Caco-2 (cell line): Measurements from ENCODE around the gene YARS1. TPM values are rescaled to one million over a fixed set of nuclear protein-coding genes. Genes with fewer than 3 reads are reported as not detected.

Experiments
- BruUV-seq: library from RNA; stranded (reverse); fragments of 400-500 nt; replicated peaks from 2 replicates; lab custom pipeline; 2021; lab: Mats Ljungman, UMichigan
- CTCF ChIA-PET: fragments of 300-600 bp; sonication (Branson Sonifier 250); formaldehyde crosslinking; loops from one replicate; lab custom pipeline; 2022; ENCODE audit warnings: antibody characterized with exemption; lab: Charles Lee
- POLR2A ChIA-PET: fragments of 300-600 bp; sonication (Branson Sonifier 250); formaldehyde crosslinking; loops from one replicate; lab custom pipeline; 2022; ENCODE audit warnings: antibody characterized with exemption; lab: Charles Lee
- DNase-seq, 2 experiments: peaks; one replicate each; pipeline versions ENCODE4 v3.0.0 to v3.0.0-alpha.2; 2020 to 2022
- H3K27me3 ChIP-seq: replicated peaks from 2 replicates; pipeline ENCODE4 v1.6.0; 2011; ENCODE audit warnings: low read length; ENCODE audit not compliant: control insufficient read depth, insufficient read depth
- H3K36me3 ChIP-seq: 2 replicates; pipeline ENCODE4 v1.5.1; 2011; ENCODE audit warnings: low read length; ENCODE audit not compliant: control insufficient read depth, insufficient read depth
- H3K4me1 ChIP-seq: fragments of 250-450 bp; sonication (Bioruptor Pico); 2 replicates; pipeline ENCODE4 v1.5.1; 2020; ENCODE audit warnings: mild to moderate bottlenecking
- H3K4me3 ChIP-seq: 2 replicates; pipeline ENCODE4 v1.5.1; 2011; ENCODE audit warnings: low read depth, mild to moderate bottlenecking, control low read depth, low read length
- H3K9me3 ChIP-seq: fragments of 250-450 bp; sonication (Bioruptor Pico); 2 replicates; pipeline ENCODE4 v1.5.1; 2020; ENCODE audit warnings: mild to moderate bottlenecking, moderate library complexity
- H3K27ac Mint-ChIP-seq: one replicate; pipeline ENCODE4 v1.8.0; 2022; ENCODE audit warnings: mixed read lengths; ENCODE audit not compliant: unreplicated experiment
- H3K27me3 Mint-ChIP-seq: one replicate; pipeline ENCODE4 v1.8.0; 2022; ENCODE audit warnings: mixed read lengths; ENCODE audit not compliant: insufficient read depth, unreplicated experiment
- H3K36me3 Mint-ChIP-seq: one replicate; pipeline ENCODE4 v1.8.0; 2022; ENCODE audit warnings: mild to moderate bottlenecking, mixed read lengths; ENCODE audit not compliant: insufficient read depth, unreplicated experiment
- H3K4me1 Mint-ChIP-seq: one replicate; pipeline ENCODE4 v1.8.0; 2022; ENCODE audit warnings: low read depth, mixed read lengths; ENCODE audit not compliant: unreplicated experiment
- H3K4me3 Mint-ChIP-seq: one replicate; pipeline ENCODE4 v1.8.0; 2022; ENCODE audit warnings: mild to moderate bottlenecking, moderate library complexity, mixed read lengths; ENCODE audit not compliant: unreplicated experiment
- H3K9me3 Mint-ChIP-seq: one replicate; pipeline ENCODE4 v1.8.0; 2022; ENCODE audit warnings: mixed read lengths; ENCODE audit not compliant: unreplicated experiment
- intact Hi-C: fragments of 100-400 bp; cut with micrococcal nuclease; formaldehyde crosslinking; loops from one replicate; pipeline ENCODE4 v1.10.0; 2022; ENCODE audit not compliant: unreplicated experiment
- total RNA-seq: library from RNA; stranded (reverse); gene quantifications from 2 replicates; pipeline ENCODE4 v1.2.3, GENCODE V29; 2022
- TF ChIP-seq, protein P1 (sequence below), 2 experiments: fragments of 200-600 bp in 1 of 2; IDR thresholded peaks; 1 replicate in 1 of 2; 2 replicates in 1 of 2; pipeline versions ENCODE4 v1.5.1 to v1.8.0; 2011 to 2022; ENCODE audit warnings: antibody characterized with exemption in 1 of 2, control low read depth in 1 of 2, inconsistent platforms in 1 of 2, low read depth in 1 of 2, low read length in 1 of 2, mild to moderate bottlenecking in 1 of 2, moderate library complexity in 1 of 2; ENCODE audit not compliant: insufficient read depth in 1 of 2, severe bottlenecking in 1 of 2, unreplicated experiment in 1 of 2

Gene YARS1
- total RNA-seq, 1 experiment from 2014 or later = 184 TPM

DNA sequence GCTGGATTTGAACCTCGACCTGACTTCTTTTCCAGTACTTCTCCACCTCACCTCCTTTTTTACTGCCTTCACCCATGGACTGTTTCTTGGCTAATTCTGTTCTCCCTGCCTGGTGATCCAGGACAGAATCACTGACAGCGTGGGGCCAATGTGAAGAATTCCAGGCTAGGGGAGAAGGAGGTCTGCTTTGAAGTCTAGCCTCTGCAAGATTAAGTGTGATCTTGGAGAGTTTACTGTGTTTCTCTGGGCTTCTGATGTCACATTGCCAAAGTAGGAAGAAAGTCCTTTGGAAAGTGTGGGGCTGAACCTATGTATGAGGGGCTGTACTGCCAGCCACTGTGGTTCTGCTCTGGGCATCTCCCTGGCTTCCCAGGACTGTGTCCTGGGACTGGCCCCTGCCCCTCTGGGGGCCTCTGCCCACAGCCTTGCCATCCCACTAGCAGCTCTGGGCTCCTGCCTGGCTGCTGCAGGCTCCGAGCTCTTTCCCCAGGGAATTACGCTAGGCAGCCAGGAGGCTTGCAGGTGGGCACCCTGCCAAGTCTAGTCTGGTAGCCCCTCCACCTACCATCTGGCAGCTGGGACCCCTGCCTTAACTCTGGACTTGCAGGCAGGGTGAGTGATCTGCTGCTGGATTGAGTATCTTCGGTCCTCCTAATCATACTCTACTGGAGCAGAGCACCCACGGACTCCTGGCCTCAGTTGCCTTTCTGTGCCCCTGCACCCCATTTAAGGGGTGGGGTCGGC is 52.2 kb downstream of the YARS1 start:
- ChIA-PET CTCF (no interaction called here), POLR2A (no interaction called here)
- DNase-seq = no peak
- Histone ChIP-seq H3K36me3 (no peaks in the 10 kb centered on the region), H3K4me3 (no peak overlapping the region), H3K27me3 (no peaks in the 10 kb centered on the region), H3K9me3 (no peaks in the 10 kb centered on the region), H3K4me1 (peaks cover 18% of the 10 kb centered on the region)
- TF ChIP-seq, protein P1, sequence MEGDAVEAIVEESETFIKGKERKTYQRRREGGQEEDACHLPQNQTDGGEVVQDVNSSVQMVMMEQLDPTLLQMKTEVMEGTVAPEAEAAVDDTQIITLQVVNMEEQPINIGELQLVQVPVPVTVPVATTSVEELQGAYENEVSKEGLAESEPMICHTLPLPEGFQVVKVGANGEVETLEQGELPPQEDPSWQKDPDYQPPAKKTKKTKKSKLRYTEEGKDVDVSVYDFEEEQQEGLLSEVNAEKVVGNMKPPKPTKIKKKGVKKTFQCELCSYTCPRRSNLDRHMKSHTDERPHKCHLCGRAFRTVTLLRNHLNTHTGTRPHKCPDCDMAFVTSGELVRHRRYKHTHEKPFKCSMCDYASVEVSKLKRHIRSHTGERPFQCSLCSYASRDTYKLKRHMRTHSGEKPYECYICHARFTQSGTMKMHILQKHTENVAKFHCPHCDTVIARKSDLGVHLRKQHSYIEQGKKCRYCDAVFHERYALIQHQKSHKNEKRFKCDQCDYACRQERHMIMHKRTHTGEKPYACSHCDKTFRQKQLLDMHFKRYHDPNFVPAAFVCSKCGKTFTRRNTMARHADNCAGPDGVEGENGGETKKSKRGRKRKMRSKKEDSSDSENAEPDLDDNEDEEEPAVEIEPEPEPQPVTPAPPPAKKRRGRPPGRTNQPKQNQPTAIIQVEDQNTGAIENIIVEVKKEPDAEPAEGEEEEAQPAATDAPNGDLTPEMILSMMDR (IDR thresholded peaks at IDR 0.05; ENCODE audit: insufficient read depth in 1 of 2, low read depth in 1 of 2, low read length in 1 of 2, severe bottlenecking in 1 of 2, unreplicated experiment in 1 of 2) = no peak
- Mint-ChIP-seq H3K9me3 (no peaks in the 10 kb centered on the region), H3K4me3 (no peak overlapping the region), H3K4me1 (peaks cover 25% of the 10 kb centered on the region), H3K27ac (no peak overlapping the region), H3K36me3 (peaks cover 31% of the 10 kb centered on the region), H3K27me3 (no peaks in the 10 kb centered on the region)
- intact Hi-C loops = no loop called here
- BruUV-seq = no TSS peak

DNA sequence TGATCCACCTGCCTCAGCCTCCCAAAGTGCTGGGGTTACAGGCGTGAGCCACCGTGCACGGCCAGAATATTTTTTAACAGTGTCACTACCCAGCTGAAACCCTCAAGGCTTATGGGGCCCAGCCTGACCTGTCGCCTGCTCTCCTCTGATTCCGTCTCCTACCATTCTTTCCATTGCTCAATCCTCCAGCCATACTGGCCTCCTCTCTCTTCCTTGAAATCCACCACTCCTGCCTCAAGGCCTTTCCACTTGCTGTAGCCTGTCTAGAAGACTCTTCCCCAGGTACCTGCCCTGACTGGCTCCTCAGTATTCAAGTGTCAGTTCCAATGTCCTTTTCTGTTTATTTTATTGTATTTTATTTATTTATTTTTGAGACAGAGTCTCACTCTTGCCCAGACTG is 53.9 kb downstream of the YARS1 start:
- POLR2A ChIA-PET = interaction anchor here (0.6 kb wide), 2 partner anchors 193 to 523 kb away, joined by 3 to 6 read pairs; no protein-coding TSS in a partner anchor
- no peaks in the 10 kb centered on the region for H3K9me3 Mint-ChIP-seq
- Histone ChIP-seq H3K27me3 (no peaks in the 10 kb centered on the region), H3K9me3 (no peaks in the 10 kb centered on the region), H3K4me3 (no peak overlapping the region), H3K36me3 (no peaks in the 10 kb centered on the region), H3K4me1 (peaks cover 33% of the 10 kb centered on the region)
- TF ChIP-seq, protein P1 (IDR thresholded peaks at IDR 0.05; ENCODE audit: insufficient read depth in 1 of 2, low read depth in 1 of 2, low read length in 1 of 2, severe bottlenecking in 1 of 2, unreplicated experiment in 1 of 2) = no peak
- no peak for DNase-seq
- intact Hi-C loops = no loop called here
- H3K36me3 Mint-ChIP-seq = peaks cover 41% of the 10 kb centered on the region
- no peak overlapping the region for H3K4me3 Mint-ChIP-seq
- no peaks in the 10 kb centered on the region for H3K27me3 Mint-ChIP-seq
- peak overlapping the region; percentile 60 for H3K27ac Mint-ChIP-seq
- CTCF ChIA-PET = interaction anchor here (3.4 kb wide), 1 partner anchor 51 kb away, joined by 21 read pairs; no protein-coding TSS in a partner anchor
- H3K4me1 Mint-ChIP-seq = peaks cover 37% of the 10 kb centered on the region
- no TSS peak for BruUV-seq

DNA sequence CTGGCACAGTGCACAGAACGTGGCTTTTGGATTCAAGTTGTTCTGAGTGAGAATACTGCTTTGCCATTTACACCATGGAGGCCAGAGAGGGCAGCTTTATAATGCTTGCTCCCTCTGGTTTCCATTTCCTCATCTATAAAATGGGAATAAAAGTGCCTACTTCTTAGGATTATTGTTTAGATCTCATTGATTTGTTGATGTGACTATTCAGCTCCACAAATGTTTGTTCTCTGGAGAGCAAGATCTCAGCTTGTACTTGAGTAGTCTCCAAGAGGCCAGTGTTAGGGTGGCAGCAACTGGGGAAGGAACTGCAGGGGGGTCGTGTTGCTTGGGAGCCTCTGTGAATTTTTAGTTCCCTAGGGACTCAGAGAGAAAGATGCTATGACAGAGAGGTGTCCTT is 55.2 kb downstream of the YARS1 start:
- ChIA-PET CTCF (interaction anchor here (3.4 kb wide), 1 partner anchor 50 kb away, joined by 21 read pairs; no protein-coding TSS in a partner anchor), POLR2A (interaction anchor here (0.9 kb wide), 1 partner anchor 11 kb away, joined by 4 read pairs; no protein-coding TSS in a partner anchor)
- no peak overlapping the region for H3K4me3 ChIP-seq
- intact Hi-C loops = no loop called here
- H3K4me1 ChIP-seq = peaks cover 46% of the 10 kb centered on the region
- no peak overlapping the region for H3K4me3 Mint-ChIP-seq
- no peaks in the 10 kb centered on the region for H3K36me3 ChIP-seq
- no peaks in the 10 kb centered on the region for H3K27me3 Mint-ChIP-seq
- no peaks in the 10 kb centered on the region for H3K9me3 ChIP-seq
- TF ChIP-seq, protein P1 (IDR thresholded peaks at IDR 0.05; ENCODE audit: insufficient read depth in 1 of 2, low read depth in 1 of 2, low read length in 1 of 2, severe bottlenecking in 1 of 2, unreplicated experiment in 1 of 2) = no peak
- peak overlapping the region; percentile 93 for H3K27ac Mint-ChIP-seq
- H3K9me3 Mint-ChIP-seq = no peaks in the 10 kb centered on the region
- H3K36me3 Mint-ChIP-seq = peaks cover 50% of the 10 kb centered on the region
- H3K4me1 Mint-ChIP-seq = peaks cover 45% of the 10 kb centered on the region
- BruUV-seq = no TSS peak
- no peaks in the 10 kb centered on the region for H3K27me3 ChIP-seq
- DNase-seq = no peak
